ENCODE measurements around the gene ATRNL1.

The ATRNL1 gene

DNA sequence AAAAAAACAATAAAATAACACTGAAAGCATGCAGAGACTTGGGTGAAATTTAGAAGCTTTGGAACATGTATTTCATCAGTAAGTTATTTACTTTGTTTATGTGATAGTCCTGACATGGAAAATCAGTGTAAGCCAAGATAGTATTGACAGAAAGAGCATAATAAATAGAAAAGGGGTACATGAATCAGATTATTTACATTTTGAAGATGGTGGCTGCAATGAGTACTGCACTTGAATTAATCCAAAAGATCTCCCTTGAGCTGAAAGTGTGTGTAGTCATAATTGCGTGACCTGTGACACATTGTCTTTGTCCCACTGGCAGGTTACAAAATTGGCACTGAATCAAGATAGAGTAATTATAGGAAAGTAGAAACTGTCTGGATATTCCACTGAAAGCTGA lies 617.0 kb downstream of the ATRNL1 start:
- Histone ChIP-seq H3K9ac (ENCODE audit: low read length) (no peak overlapping the region), H3K27ac (ENCODE audit: low read depth, low read length, poor library complexity, severe bottlenecking) (no peak overlapping the region)

GRCh38 chr10:115711306-115711705 lies 618.1 kb downstream of the ATRNL1 start:
- Histone ChIP-seq H4K20me1 (ENCODE audit: insufficient read depth, low read length) (no peaks in the 10 kb centered on the region), H3F3A (ENCODE audit: insufficient read depth, low read length) (no peaks in the 10 kb centered on the region), H3K9ac (ENCODE audit: low read length) (no peak overlapping the region), H2AFZ (ENCODE audit: low read length) (no peak overlapping the region), H3K9me2 (ENCODE audit: low read depth, low read length) (no peaks in the 10 kb centered on the region), H3K27ac (ENCODE audit: low read depth, low read length, poor library complexity, severe bottlenecking) (no peak overlapping the region), H3K79me2 (ENCODE audit: insufficient read depth, low read length) (no peaks in the 10 kb centered on the region), H3K36me3 (ENCODE audit: insufficient read depth, low read length) (no peaks in the 10 kb centered on the region), H3K4me2 (ENCODE audit: low read length) (no peak overlapping the region), H3K9me3 (ENCODE audit: low read length) (no peaks in the 10 kb centered on the region), H3K4me3 (ENCODE audit: low read depth, low read length, poor library complexity, severe bottlenecking) (no peak overlapping the region), H3K4me1 (ENCODE audit: insufficient read depth, low read length, severe bottlenecking) (no peaks in the 10 kb centered on the region), H3K27me3 (ENCODE audit: insufficient read depth, low read length) (no peaks in the 10 kb centered on the region)
- TF ChIP-seq CTCF (IDR thresholded peaks at IDR 0.05; ENCODE audit: low read length) (no peak), EZH2 (IDR thresholded peaks at IDR 0.05; ENCODE audit: borderline replicate concordance, low read length) (no peak)

More for the DNA sequence above, 617.0 kb downstream of the ATRNL1 start:
- Histone ChIP-seq H3K79me2 (ENCODE audit: insufficient read depth, low read length) (no peaks in the 10 kb centered on the region), H3K36me3 (ENCODE audit: insufficient read depth, low read length) (no peaks in the 10 kb centered on the region), H3F3A (ENCODE audit: insufficient read depth, low read length) (no peaks in the 10 kb centered on the region), H3K9me3 (ENCODE audit: low read length) (no peaks in the 10 kb centered on the region), H2AFZ (ENCODE audit: low read length) (no peak overlapping the region), H3K4me3 (ENCODE audit: low read depth, low read length, poor library complexity, severe bottlenecking) (no peak overlapping the region), H4K20me1 (ENCODE audit: insufficient read depth, low read length) (no peaks in the 10 kb centered on the region), H3K9me2 (ENCODE audit: low read depth, low read length) (no peaks in the 10 kb centered on the region), H3K4me1 (ENCODE audit: insufficient read depth, low read length, severe bottlenecking) (no peaks in the 10 kb centered on the region), H3K27me3 (ENCODE audit: insufficient read depth, low read length) (no peaks in the 10 kb centered on the region), H3K4me2 (ENCODE audit: low read length) (no peak overlapping the region)
- TF ChIP-seq CTCF (IDR thresholded peaks at IDR 0.05; ENCODE audit: low read length) (no peak), EZH2 (IDR thresholded peaks at IDR 0.05; ENCODE audit: borderline replicate concordance, low read length) (no peak)

GRCh38 chr10:115720121-115720520 lies 627.0 kb downstream of the ATRNL1 start:
- H3K4me2 ChIP-seq (ENCODE audit: low read length): no peak overlapping the region
- no peak overlapping the region for H3K4me3 ChIP-seq (ENCODE audit: low read depth, low read length, poor library complexity, severe bottlenecking)
- no peaks in the 10 kb centered on the region for H3K79me2 ChIP-seq (ENCODE audit: insufficient read depth, low read length)
- no peaks in the 10 kb centered on the region for H3F3A ChIP-seq (ENCODE audit: insufficient read depth, low read length)
- H3K36me3 ChIP-seq (ENCODE audit: insufficient read depth, low read length): no peaks in the 10 kb centered on the region
- TF ChIP-seq CTCF (IDR thresholded peaks at IDR 0.05; ENCODE audit: low read length): no peak
- no peak for TF ChIP-seq EZH2 (IDR thresholded peaks at IDR 0.05; ENCODE audit: borderline replicate concordance, low read length)
- H3K9me3 ChIP-seq (ENCODE audit: low read length): no peaks in the 10 kb centered on the region
- H3K9ac ChIP-seq (ENCODE audit: low read length): no peak overlapping the region
- H3K4me1 ChIP-seq (ENCODE audit: insufficient read depth, low read length, severe bottlenecking): no peaks in the 10 kb centered on the region
- H3K27ac ChIP-seq (ENCODE audit: low read depth, low read length, poor library complexity, severe bottlenecking): no peak overlapping the region
- no peaks in the 10 kb centered on the region for H3K9me2 ChIP-seq (ENCODE audit: low read depth, low read length)
- H2AFZ ChIP-seq (ENCODE audit: low read length): no peak overlapping the region
- no peaks in the 10 kb centered on the region for H3K27me3 ChIP-seq (ENCODE audit: insufficient read depth, low read length)
- H4K20me1 ChIP-seq (ENCODE audit: insufficient read depth, low read length): no peaks in the 10 kb centered on the region

All from OCI-LY1 (cell line).